HEK293 (cell line): Measurements from ENCODE around the gene ASTN2.

Source experiments
- CTCF ChIP-seq: fragments of 450-650 bp; formaldehyde crosslinking; IDR thresholded peaks from 2 replicates; pipeline ENCODE4 v1.5.1; 2016; ENCODE audit warnings: missing biosample characterization, missing genetic modification characterization
- HOXA7 ChIP-seq: sonication (generic); formaldehyde crosslinking; IDR thresholded peaks from 2 replicates; pipeline ENCODE4 v1.8.1; 2022; ENCODE audit warnings: missing genetic modification reagents, borderline replicate concordance
- ZBTB10 ChIP-seq: fragments of 450-650 bp; formaldehyde crosslinking; IDR thresholded peaks from 2 replicates; pipeline ENCODE4 v1.5.1; 2016; ENCODE audit warnings: missing biosample characterization, missing genetic modification characterization
- ZBTB21 ChIP-seq: fragments of 450-650 bp; formaldehyde crosslinking; IDR thresholded peaks from 2 replicates; pipeline ENCODE4 v1.5.1; 2017; ENCODE audit warnings: missing biosample characterization, missing genetic modification characterization
- ZBTB49 ChIP-seq: fragments of 450-650 bp; formaldehyde crosslinking; IDR thresholded peaks from 2 replicates; pipeline ENCODE4 v1.5.1; 2016; ENCODE audit warnings: missing biosample characterization, missing genetic modification characterization, low read depth
- ZNF174 ChIP-seq: fragments of 450-650 bp; formaldehyde crosslinking; IDR thresholded peaks from 2 replicates; pipeline ENCODE4 v1.5.0; 2017; ENCODE audit warnings: missing biosample characterization, mild to moderate bottlenecking, missing genetic modification characterization
- ZNF202 ChIP-seq: fragments of 450-650 bp; formaldehyde crosslinking; IDR thresholded peaks from 2 replicates; pipeline ENCODE4 v1.5.1; 2016; ENCODE audit warnings: missing biosample characterization, missing genetic modification characterization, borderline replicate concordance
- ZNF274 ChIP-seq, 2 experiments: fragments of 200-500 bp in 1 of 2; fragments of 450-650 bp in 1 of 2; sonication (Bioruptor generic) in 1 of 2; formaldehyde crosslinking in 1 of 2; IDR thresholded peaks; 2 replicates each; pipeline versions ENCODE4 v1.5.1 to v1.6.1; 2014 to 2016; ENCODE audit warnings: borderline replicate concordance in 1 of 2, inconsistent platforms in 1 of 2, low read length in 1 of 2, missing biosample characterization in 1 of 2, missing genetic modification characterization in 1 of 2
- ZNF37A ChIP-seq: fragments of 450-650 bp; IDR thresholded peaks from 2 replicates; pipeline ENCODE4 v1.5.1; 2018; ENCODE audit warnings: missing biosample characterization, missing genetic modification characterization
- ZNF423 ChIP-seq: fragments of 450-650 bp; formaldehyde crosslinking; IDR thresholded peaks from 2 replicates; pipeline ENCODE4 v1.5.1; 2016; ENCODE audit warnings: missing biosample characterization, missing genetic modification characterization
- ZNF692 ChIP-seq: fragments of 450-650 bp; formaldehyde crosslinking; IDR thresholded peaks from 2 replicates; pipeline ENCODE4 v1.5.1; 2016; ENCODE audit warnings: missing biosample characterization, missing genetic modification characterization

- TF ChIP-seq CTCF (tag by site-specific recombination) (no peak), ZNF37A (tag by site-specific recombination) (no peak), ZNF274 (IDR thresholded peaks at IDR 0.05; ENCODE audit: low read length) (no peak), ZNF274 (tag by site-specific recombination; IDR thresholded peaks at IDR 0.05; ENCODE audit: borderline replicate concordance) (no peak), ZBTB21 (tag by site-specific recombination) (no peak), ZNF174 (tag by site-specific recombination) (no peak), ZNF423 (tag by site-specific recombination) (no peak), ZNF692 (tag by site-specific recombination) (no peak), ZBTB10 (tag by site-specific recombination) (no peak), ZNF202 (tag by site-specific recombination) (no peak), HOXA7 (CRISPR knock-in tag) (no peak), ZBTB49 (tag by site-specific recombination) (no peak)
Measured at GRCh38 chr9:117313989-117314388, 100.9 kb downstream of the ASTN2 start.
